ENCODE results near the gene ENOSF1.
A peak's percentile ranks its signal among the peaks of the same experiment; 100 is the strongest.

Gene ENOSF1

DNA sequence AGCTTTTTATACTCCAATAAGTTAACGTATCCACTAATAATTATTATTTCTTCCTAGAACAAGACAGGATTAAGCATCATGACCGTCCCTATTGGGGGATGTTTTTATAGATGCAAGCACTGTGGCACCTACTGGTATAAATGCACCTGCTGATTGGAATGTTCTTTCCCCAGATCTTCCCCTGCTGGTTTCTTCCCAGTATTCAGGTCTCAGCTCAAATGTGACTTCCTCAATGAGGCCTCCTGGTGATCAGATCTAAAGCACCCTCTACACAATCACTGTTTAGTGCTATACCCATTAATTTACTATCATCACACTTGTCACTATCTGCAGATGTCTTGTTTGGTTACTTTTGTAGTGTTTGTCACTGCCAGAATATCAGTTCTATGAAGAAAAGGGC lies 58.9 kb downstream of the ENOSF1 start:
- no peaks in the 10 kb centered on the region for H3K9me3 Mint-ChIP-seq
- H3K36me3 Mint-ChIP-seq (ENCODE audit: low read depth) = peaks cover 6% of the 10 kb centered on the region
- no peak overlapping the region for H3K4me3 Mint-ChIP-seq
- DNase-seq = no peak
- peaks cover 32% of the 10 kb centered on the region for H3K27me3 Mint-ChIP-seq
- H3K27ac Mint-ChIP-seq = no peak overlapping the region
- no peak for ATAC-seq
- peaks cover 13% of the 10 kb centered on the region for H3K4me1 Mint-ChIP-seq

DNA sequence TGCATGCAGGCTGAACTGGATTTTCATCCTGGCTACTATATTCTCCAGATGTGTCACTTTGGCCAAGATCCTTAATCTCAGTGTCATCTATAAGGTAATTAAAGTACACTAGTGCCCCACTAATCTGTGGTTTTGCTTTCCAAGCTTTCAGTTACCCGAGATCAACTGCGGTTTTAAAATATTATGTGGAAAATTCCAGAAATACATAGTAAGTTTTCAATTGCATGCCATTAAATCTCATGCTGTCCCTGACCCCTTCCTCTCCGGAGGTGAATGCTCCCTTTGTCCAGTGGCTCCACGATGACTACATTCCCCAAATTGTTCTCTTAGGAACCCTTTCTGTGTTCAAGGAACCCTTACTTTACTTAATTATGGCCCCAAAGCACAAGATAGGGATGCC lies 60.3 kb downstream of the ENOSF1 start:
- no peak overlapping the region for H3K4me3 Mint-ChIP-seq
- no peak overlapping the region for H3K27ac Mint-ChIP-seq
- ATAC-seq = no peak
- H3K4me1 Mint-ChIP-seq = peaks cover 10% of the 10 kb centered on the region
- no peak for DNase-seq
- peaks cover 3% of the 10 kb centered on the region for H3K36me3 Mint-ChIP-seq (ENCODE audit: low read depth)
- peaks cover 32% of the 10 kb centered on the region for H3K27me3 Mint-ChIP-seq
- no peaks in the 10 kb centered on the region for H3K9me3 Mint-ChIP-seq

DNA sequence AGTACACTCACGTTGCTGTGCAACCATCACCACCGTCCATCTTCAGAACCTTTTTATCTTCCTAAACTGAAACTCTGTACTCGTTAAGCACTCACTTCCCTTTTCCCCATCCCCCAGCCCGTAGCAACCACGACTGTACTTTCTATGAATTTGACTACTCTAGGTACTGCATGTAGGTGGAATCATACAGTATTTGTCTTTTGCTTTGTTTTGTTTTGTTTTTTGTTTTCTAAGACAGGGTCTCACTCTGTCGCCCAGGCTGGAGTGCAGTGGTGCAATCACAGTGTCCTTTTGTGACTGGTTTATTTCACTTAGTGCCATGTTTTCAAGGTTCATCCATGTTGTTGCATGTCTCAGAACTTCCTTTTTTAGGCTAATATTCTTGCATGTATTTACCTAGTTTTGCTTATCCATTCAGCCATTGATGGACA lies 62.0 kb downstream of the ENOSF1 start:
- H3K9me3 Mint-ChIP-seq = no peaks in the 10 kb centered on the region
- ATAC-seq (peak; percentile 36), DNase-seq (peak; percentile 18)
- peaks cover under 1% of the 10 kb centered on the region for H3K36me3 Mint-ChIP-seq (ENCODE audit: low read depth)
- peaks cover 7% of the 10 kb centered on the region for H3K4me1 Mint-ChIP-seq
- H3K4me3 Mint-ChIP-seq = no peak overlapping the region
- peaks cover 23% of the 10 kb centered on the region for H3K27me3 Mint-ChIP-seq
- no peak overlapping the region for H3K27ac Mint-ChIP-seq

DNA sequence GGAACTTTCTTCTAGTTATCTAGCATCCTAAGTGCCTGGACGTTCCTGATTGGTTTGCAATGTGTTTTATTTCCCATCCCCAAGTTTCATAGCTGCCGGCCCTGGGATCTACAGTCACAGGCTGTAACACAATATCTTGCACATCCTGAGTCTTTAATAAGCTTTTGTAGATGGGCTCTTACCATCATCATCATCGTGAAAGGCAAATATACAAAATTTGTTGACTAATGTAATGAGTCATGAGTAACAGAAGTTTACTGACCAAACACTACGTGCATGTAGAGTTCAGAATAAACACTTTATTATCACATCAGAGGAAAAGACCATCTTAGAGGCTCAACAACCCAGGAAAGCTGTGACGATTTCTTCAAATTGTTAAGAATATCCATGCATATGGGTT lies 63.1 kb downstream of the ENOSF1 start:
- Mint-ChIP-seq H3K27me3 (peaks cover 16% of the 10 kb centered on the region), H3K9me3 (no peaks in the 10 kb centered on the region), H3K4me3 (no peak overlapping the region), H3K36me3 (ENCODE audit: low read depth) (no peaks in the 10 kb centered on the region), H3K27ac (no peak overlapping the region), H3K4me1 (peaks cover 12% of the 10 kb centered on the region)
- DNase-seq (no peak), ATAC-seq (no peak)

DNA sequence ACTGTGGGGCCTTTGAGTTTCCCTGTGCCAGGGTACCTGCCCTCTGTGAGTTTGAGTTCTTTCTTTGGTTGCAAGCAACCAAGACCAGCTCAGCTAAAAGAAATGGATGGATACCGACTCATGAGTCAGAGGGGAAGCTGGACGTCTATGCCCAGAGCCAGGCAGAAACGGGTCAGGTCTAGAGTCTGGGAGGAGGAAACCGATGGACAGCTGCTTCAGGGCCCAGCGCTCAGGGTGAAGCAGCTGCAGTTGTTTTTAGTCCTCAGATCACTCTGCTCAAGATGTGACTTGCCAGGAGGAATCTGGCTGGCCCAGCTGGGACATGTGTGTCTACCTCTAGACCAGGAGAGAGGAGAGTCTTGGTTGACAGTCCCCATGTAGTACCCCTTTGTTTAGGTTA lies 65.1 kb downstream of the ENOSF1 start:
- ATAC-seq = peak; percentile 18
- Mint-ChIP-seq H3K27me3 (peaks cover 17% of the 10 kb centered on the region), H3K4me1 (peaks cover 18% of the 10 kb centered on the region), H3K9me3 (no peaks in the 10 kb centered on the region), H3K27ac (no peak overlapping the region), H3K4me3 (no peak overlapping the region), H3K36me3 (ENCODE audit: low read depth) (no peaks in the 10 kb centered on the region)
- no peak for DNase-seq

DNA sequence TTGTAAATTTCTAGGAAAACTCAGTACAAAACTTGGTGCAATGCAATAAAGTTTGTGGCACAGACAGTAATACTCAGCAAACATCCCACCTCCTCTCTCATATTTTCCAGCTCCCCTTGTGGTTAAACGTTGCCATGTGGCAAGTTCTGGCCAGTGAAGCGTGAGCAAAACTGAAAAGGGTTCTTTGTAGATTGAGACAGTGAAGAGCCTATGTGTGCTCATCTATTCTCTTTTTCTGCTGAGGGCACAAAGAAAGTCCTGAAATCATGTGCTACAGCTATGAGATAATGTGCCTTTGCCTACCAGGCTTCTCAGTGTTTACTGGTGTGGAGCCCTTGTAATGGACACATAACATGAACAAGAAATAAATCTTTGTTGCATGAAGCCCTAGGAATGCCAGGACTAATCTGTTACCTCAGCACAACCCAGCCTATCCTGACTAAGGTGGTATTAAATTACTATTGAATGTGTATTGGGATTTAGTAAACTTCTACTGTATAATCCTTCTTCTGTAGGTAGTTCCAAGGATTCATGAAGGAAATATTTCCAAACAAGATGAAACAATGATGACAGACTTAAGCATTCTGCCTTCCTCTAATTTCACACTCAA lies 67.9 kb downstream of the ENOSF1 start:
- Mint-ChIP-seq H3K27me3 (peaks cover 14% of the 10 kb centered on the region), H3K36me3 (ENCODE audit: low read depth) (no peaks in the 10 kb centered on the region), H3K4me3 (no peak overlapping the region), H3K27ac (peak overlapping the region; percentile 71), H3K4me1 (peaks cover 11% of the 10 kb centered on the region), H3K9me3 (no peaks in the 10 kb centered on the region)
- peak; percentile 93 for ATAC-seq
- peak; percentile 22 for DNase-seq

DNA sequence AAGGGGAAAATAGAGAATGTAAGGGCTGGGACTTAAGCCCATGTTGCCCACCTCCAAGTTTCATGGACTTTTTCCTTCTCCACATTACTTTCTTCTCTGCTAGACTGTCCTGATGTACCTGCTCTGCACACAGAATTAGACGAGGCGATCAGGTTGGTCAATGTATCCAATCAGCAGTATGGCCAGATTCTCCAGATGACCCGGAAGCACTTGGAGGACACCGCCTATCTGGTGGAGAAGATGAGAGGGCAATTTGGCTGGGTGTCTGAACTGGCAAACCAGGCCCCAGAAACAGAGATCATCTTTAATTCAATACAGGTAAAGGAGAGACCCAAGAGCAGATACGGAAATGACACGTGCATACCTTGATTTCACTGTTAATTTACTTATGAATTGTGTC lies 71.2 kb downstream of the ENOSF1 start:
- no peak for ATAC-seq
- Mint-ChIP-seq H3K9me3 (no peaks in the 10 kb centered on the region), H3K4me3 (no peak overlapping the region), H3K27ac (no peak overlapping the region), H3K36me3 (ENCODE audit: low read depth) (no peaks in the 10 kb centered on the region), H3K4me1 (peaks cover 11% of the 10 kb centered on the region), H3K27me3 (peaks cover 13% of the 10 kb centered on the region)
- no peak for DNase-seq

DNA sequence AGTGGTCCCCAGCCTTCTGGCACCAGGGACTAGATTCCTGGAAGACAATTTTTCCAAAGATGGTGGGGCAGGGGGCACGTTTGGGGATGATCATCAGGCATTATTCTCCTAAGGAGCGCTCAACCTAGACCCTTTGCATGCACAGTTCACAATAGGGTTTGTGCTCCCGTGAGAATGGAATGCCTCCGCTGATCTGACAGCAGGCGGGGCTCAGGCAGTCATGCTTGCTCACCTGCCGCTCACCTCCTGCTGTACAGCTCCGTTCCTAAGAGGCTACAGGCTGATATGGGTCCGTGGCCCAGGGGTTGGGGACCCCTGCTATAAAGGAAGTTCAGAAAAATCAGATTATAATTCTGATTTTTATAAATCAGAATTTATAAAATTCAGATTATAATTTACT lies 77.3 kb downstream of the ENOSF1 start:
- ATAC-seq = no peak
- H3K36me3 Mint-ChIP-seq (ENCODE audit: low read depth) = no peaks in the 10 kb centered on the region
- no peak for DNase-seq
- no peak overlapping the region for H3K27ac Mint-ChIP-seq
- H3K4me1 Mint-ChIP-seq = no peaks in the 10 kb centered on the region
- H3K9me3 Mint-ChIP-seq = no peaks in the 10 kb centered on the region
- H3K4me3 Mint-ChIP-seq = no peak overlapping the region
- peaks cover 5% of the 10 kb centered on the region for H3K27me3 Mint-ChIP-seq

DNA sequence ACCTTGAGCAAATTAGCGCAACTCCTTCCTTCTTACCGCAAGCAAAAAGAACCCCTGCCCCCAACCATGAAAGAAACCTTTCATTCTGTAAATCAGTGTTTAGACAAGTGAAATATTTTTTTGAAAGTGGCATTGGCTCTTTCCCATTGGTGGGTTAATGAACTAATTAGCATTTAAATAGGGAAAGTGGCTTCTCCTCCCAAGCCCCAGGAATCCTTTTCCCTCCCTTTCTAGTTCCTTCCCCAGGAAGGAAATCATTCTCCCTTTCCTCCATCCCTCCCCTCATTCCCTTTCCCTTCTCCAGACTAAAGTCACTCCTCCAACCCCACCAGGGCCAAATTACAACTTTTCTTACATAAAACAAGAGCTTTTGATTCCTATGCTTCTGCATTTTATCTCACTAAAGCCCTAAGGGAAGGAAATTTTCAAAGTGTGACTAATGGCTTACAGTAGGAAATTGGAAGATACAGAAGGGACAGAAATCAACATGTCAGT lies 77.8 kb downstream of the ENOSF1 start:
- DNase-seq (no peak), ATAC-seq (no peak)
- Mint-ChIP-seq H3K27ac (no peak overlapping the region), H3K36me3 (ENCODE audit: low read depth) (no peaks in the 10 kb centered on the region), H3K4me1 (peaks cover 3% of the 10 kb centered on the region), H3K27me3 (peaks cover 5% of the 10 kb centered on the region), H3K9me3 (no peaks in the 10 kb centered on the region), H3K4me3 (no peak overlapping the region)

DNA sequence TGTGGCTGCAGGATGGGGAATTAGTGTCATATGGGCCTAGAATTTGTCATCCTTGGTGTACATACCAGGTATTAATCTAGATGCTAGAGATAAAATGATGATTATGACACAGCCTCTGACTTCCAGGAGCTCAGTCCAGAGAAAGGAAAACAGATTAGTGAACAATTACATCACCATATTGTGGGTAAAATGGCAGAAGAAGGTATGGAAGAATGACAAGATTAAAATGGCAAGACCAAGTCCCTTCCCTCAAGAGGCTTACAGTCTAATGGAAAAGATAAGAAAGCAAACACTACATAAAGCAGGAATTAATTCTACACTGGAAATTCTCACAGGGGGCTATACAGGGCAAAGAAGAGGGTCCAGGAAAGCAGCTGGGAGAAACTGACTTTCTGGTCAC lies 80.9 kb downstream of the ENOSF1 start:
- Mint-ChIP-seq H3K36me3 (ENCODE audit: low read depth) (no peaks in the 10 kb centered on the region), H3K4me3 (no peak overlapping the region), H3K4me1 (peaks cover 8% of the 10 kb centered on the region), H3K27me3 (peaks cover 8% of the 10 kb centered on the region), H3K9me3 (no peaks in the 10 kb centered on the region), H3K27ac (no peak overlapping the region)
- DNase-seq = no peak
- ATAC-seq = no peak

DNA sequence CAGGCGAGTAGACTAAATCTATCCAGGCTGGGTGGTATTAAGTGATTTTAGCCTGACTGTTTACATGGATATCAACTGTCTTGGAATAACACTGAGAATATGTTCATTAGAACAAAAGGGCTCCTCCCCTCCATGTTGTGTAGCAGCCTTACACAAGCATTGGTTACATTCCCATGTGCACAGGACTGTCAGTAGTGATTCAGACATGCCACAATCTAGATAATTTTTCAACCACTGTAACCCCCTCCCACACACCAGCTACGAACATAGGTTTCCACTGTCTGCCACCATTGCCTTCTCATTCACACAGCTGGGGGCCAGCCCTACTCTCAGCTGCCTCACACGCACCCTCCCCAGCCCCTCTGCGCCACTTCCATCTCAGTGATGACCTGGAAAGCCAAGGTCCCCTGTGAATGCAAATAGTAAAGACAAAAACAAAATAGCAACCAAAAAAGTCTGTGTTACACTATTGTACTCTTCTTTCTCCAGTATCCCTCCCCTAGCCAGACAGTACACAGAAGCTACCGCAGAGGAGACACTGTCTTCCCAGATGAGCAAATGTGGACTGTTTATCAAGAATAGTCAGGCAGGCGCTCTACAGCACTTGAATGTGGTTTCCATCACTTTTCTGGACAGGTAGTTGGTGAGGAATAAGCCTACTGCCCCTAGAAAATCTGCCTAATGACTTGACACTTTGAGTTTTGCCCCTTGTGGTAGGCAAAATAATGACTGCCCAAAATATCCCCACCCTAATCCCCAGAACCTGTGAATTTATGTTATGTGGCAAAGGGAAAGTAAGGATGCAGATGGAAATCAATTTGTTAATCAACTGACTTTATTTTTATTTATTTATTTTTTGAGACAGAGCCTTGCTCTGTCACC lies 82.9 kb downstream of the ENOSF1 start:
- peaks cover 10% of the 10 kb centered on the region for H3K27me3 Mint-ChIP-seq
- H3K9me3 Mint-ChIP-seq = no peaks in the 10 kb centered on the region
- no peak overlapping the region for H3K4me3 Mint-ChIP-seq
- ATAC-seq (peak; percentile 94), DNase-seq (peak; percentile 25)
- no peak overlapping the region for H3K27ac Mint-ChIP-seq
- peaks cover 8% of the 10 kb centered on the region for H3K4me1 Mint-ChIP-seq
- no peaks in the 10 kb centered on the region for H3K36me3 Mint-ChIP-seq (ENCODE audit: low read depth)

DNA sequence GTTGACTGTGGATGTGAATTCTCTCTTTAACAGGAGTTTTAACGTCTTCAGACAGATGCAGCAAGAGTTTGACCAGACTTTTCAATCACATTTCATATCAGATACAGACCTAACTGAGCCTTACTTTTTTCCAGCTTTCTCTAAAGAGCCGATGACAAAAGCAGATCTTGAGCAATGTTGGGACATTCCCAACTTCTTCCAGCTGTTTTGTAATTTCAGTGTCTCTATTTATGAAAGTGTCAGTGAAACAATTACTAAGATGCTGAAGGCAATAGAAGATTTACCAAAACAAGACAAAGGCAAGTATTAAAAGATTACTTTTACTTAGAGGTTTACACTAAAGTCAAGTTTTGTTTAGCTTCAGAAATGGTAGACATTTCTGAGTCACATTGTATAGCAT lies 85.2 kb downstream of the ENOSF1 start:
- H3K9me3 Mint-ChIP-seq = no peaks in the 10 kb centered on the region
- H3K4me3 Mint-ChIP-seq = no peak overlapping the region
- DNase-seq (no peak), ATAC-seq (no peak)
- no peaks in the 10 kb centered on the region for H3K36me3 Mint-ChIP-seq (ENCODE audit: low read depth)
- peaks cover 11% of the 10 kb centered on the region for H3K27me3 Mint-ChIP-seq
- H3K27ac Mint-ChIP-seq = no peak overlapping the region
- H3K4me1 Mint-ChIP-seq = peaks cover 8% of the 10 kb centered on the region

DNA sequence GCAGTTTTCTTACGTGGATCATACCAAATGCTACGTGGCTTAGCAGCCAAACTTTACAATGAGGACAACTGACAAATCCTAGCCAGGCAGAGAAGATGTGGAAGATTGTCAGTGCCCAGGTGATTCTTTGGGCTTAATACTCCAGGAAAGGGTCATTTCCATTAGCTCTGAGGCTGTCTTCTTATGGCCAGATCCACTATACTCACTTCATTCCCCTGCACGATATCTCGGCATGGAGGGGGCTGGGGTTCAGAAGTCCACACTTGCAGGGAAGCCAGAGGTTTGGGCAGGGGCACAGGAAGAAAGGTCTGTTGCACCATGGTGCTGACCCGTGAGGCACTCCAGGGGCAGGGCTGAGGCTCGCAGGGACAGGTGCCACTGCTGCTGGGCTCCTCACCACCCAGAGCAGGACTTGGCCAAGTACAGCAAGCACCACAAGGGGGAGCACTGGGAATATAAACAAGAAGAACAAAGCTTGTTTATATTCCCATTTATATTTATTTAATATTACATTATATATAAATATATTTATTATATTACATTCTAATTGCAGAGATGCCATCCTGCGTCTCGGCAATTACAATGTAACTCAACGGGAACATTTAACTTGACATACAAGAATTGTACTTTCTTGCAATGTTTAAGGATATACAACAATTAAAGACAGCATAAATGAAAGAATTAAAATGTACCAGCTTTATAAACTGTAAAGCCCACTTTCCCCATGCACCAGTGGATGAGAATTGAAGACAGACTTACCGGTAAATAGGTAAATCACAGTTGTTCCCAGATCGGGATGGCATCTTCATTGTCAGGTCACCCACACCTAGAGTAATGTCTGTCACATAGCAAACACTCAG lies 88.4 kb downstream of the ENOSF1 start:
- Mint-ChIP-seq H3K36me3 (ENCODE audit: low read depth) (no peaks in the 10 kb centered on the region), H3K4me1 (no peaks in the 10 kb centered on the region), H3K4me3 (no peak overlapping the region), H3K9me3 (no peaks in the 10 kb centered on the region), H3K27me3 (peaks cover 12% of the 10 kb centered on the region), H3K27ac (no peak overlapping the region)
- peak; percentile 74 for DNase-seq
- ATAC-seq = peak; percentile 66

DNA sequence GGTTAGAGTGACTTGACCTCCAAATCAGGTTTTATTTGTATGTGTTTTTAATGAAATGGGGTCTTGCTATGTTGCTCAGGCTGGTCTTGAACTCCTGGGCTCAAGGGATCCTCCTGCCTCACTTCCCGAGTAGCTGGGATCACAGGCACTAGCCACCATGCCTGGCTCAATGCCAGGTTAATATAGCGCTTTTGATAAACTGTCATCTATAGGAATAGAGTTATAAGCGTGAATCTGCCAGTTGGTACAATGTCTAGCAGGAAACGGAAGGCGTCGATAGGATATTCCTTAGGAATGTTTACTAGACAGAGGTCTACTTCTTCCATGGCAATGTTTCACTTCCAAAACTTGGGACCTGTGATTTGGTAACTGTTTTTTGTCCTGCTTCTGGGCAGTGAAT lies 90.1 kb downstream of the ENOSF1 start:
- no peaks in the 10 kb centered on the region for H3K36me3 Mint-ChIP-seq (ENCODE audit: low read depth)
- H3K27me3 Mint-ChIP-seq = peaks cover 12% of the 10 kb centered on the region

More for the DNA sequence above, 90.1 kb downstream of the ENOSF1 start:
- Mint-ChIP-seq H3K27ac (no peak overlapping the region), H3K9me3 (no peaks in the 10 kb centered on the region), H3K4me3 (no peak overlapping the region), H3K4me1 (no peaks in the 10 kb centered on the region)
- ATAC-seq = no peak
- no peak for DNase-seq
